ENCODE results near the gene ADISSP. TPM values are rescaled to one million over a fixed set of nuclear protein-coding genes. Genes with fewer than 3 reads are reported as not detected.
"Not testable (repeated sequence)": the region's sequence is repeated elsewhere in the genome, so short reads cannot be mapped to it uniquely, and the experiment has no call there.

ADISSP gene
- total and polyA plus RNA-seq, 2 of the 8 experiments (the other 6 are each of a cell fraction or from before 2014, with no cell fraction given), result 111 to 141 TPM

GRCh38 chr20:3794168-3794567 is 26.6 kb upstream of the ADISSP start:
- not testable (repeated sequence) for H3K56ac ChIP-seq (replicated peaks; ENCODE audit: insufficient read length, low read depth, low read length); DNase-seq (ENCODE audit: low read depth in 1 of 2, low spot score in 2 of 2); H2AFZ ChIP-seq (ENCODE audit: low read length); H3K9ac ChIP-seq (replicated peaks in 1 of 4; ENCODE audit: extremely low read depth in 1 of 4, low read depth in 3 of 4, low read length in 3 of 4); H2AK5ac ChIP-seq (ENCODE audit: low read depth, low read length); H3K18ac ChIP-seq (ENCODE audit: extremely low read depth, low read length); H2BK20ac ChIP-seq (ENCODE audit: low read length); H4K91ac ChIP-seq (replicated peaks; ENCODE audit: insufficient read length, low read length); H3K36me3 ChIP-seq (ENCODE audit: control insufficient read depth in 2 of 4, insufficient read depth in 4 of 4, low read length in 3 of 4); H3K27me3 ChIP-seq (replicated peaks in 1 of 4; ENCODE audit: control insufficient read depth in 3 of 4, extremely low read depth in 1 of 4, insufficient read depth in 3 of 4, low read length in 3 of 4); H3K79me1 ChIP-seq (ENCODE audit: low read depth, low read length); H3K14ac ChIP-seq (ENCODE audit: insufficient read length); H3K27ac ChIP-seq (ENCODE audit: low read depth, low read length); H2BK5ac ChIP-seq (ENCODE audit: low read depth, low read length); H3K23ac ChIP-seq (ENCODE audit: insufficient read length); H2BK120ac ChIP-seq (replicated peaks; ENCODE audit: low read depth, low read length); H3K4me2 ChIP-seq (ENCODE audit: insufficient read depth in 1 of 2, low read depth in 2 of 2, low read length in 2 of 2); H3K4me3 ChIP-seq (ENCODE audit: extremely low read depth in 1 of 4, insufficient read depth in 2 of 4, low read depth in 3 of 4, low read length in 4 of 4); H3K4ac ChIP-seq (replicated peaks; ENCODE audit: insufficient read length, low read depth, low read length); H3K23me2 ChIP-seq (ENCODE audit: low read depth, low read length); H2BK12ac ChIP-seq (ENCODE audit: low read depth, low read length); H4K20me1 ChIP-seq (replicated peaks in 1 of 2; ENCODE audit: control insufficient read depth in 1 of 2, insufficient read depth in 2 of 2, low read length in 2 of 2); H4K5ac ChIP-seq (ENCODE audit: insufficient read length, low read depth, low read length); FAIRE-seq; H3K79me2 ChIP-seq (ENCODE audit: control insufficient read depth in 1 of 2, insufficient read depth in 2 of 2, low read length in 2 of 2); H2BK15ac ChIP-seq (ENCODE audit: low read length); H4K8ac ChIP-seq (ENCODE audit: extremely low read depth, insufficient read depth, low read length); H3K9me3 ChIP-seq (ENCODE audit: insufficient read depth in 2 of 2, low read depth in 1 of 2, low read length in 1 of 2)
- H3K4me1 ChIP-seq (replicated peaks in 1 of 4; ENCODE audit: control insufficient read depth in 3 of 4, insufficient read depth in 4 of 4, low read length in 3 of 4), result peaks cover 5 to 18% (median 11%) of the 10 kb centered on the region in 4 experiments
- POLR2A ChIA-PET (ENCODE audit: partially characterized antibody), result interaction anchor here (1.0 kb wide), 1 partner anchor 27 kb away, joined by 3 read pairs; the partner anchor contains the start of gene AP5S1
- CTCF ChIA-PET (ENCODE audit: partially characterized antibody), result interaction anchor here (0.8 to 2.6 kb wide), 3 partner anchors 24 to 61 kb away, joined by 3 to 16 read pairs (median 9); no protein-coding TSS in a partner anchor
- 100% methylated on average over 1 of the region's 3 CpGs; no CpG with 5 or more reads in 1 of the 2 experiments for WGBS, 2 experiments (ENCODE audit: extremely low coverage in 1 of 2, insufficient coverage in 1 of 2, insufficient read length in 1 of 2, insufficient replicate concordance in 2 of 2, low coverage in 1 of 2, low lambda C conversion rate in 2 of 2, missing lambda C conversion rate in 1 of 2)

GRCh38 chr20:3789201-3789600 is 21.6 kb upstream of the ADISSP start:
- not testable (repeated sequence) for H3K14ac ChIP-seq (ENCODE audit: insufficient read length); H3K4me2 ChIP-seq (ENCODE audit: insufficient read depth in 1 of 2, low read depth in 2 of 2, low read length in 2 of 2); H3K36me3 ChIP-seq (ENCODE audit: control insufficient read depth in 2 of 4, insufficient read depth in 4 of 4, low read length in 3 of 4); H2BK20ac ChIP-seq (ENCODE audit: low read length); H4K5ac ChIP-seq (ENCODE audit: insufficient read length, low read depth, low read length); DNase-seq (ENCODE audit: low read depth in 1 of 2, low spot score in 2 of 2); H3K4me3 ChIP-seq (ENCODE audit: extremely low read depth in 1 of 4, insufficient read depth in 2 of 4, low read depth in 3 of 4, low read length in 4 of 4); H2BK120ac ChIP-seq (replicated peaks; ENCODE audit: low read depth, low read length); H4K91ac ChIP-seq (replicated peaks; ENCODE audit: insufficient read length, low read length); H3K56ac ChIP-seq (replicated peaks; ENCODE audit: insufficient read length, low read depth, low read length); H2BK12ac ChIP-seq (ENCODE audit: low read depth, low read length); H2AFZ ChIP-seq (ENCODE audit: low read length); H3K18ac ChIP-seq (ENCODE audit: extremely low read depth, low read length); FAIRE-seq; H3K27me3 ChIP-seq (replicated peaks in 1 of 4; ENCODE audit: control insufficient read depth in 3 of 4, extremely low read depth in 1 of 4, insufficient read depth in 3 of 4, low read length in 3 of 4); H3K9me3 ChIP-seq (ENCODE audit: insufficient read depth in 2 of 2, low read depth in 1 of 2, low read length in 1 of 2); H3K9ac ChIP-seq (replicated peaks in 1 of 4; ENCODE audit: extremely low read depth in 1 of 4, low read depth in 3 of 4, low read length in 3 of 4); H3K23me2 ChIP-seq (ENCODE audit: low read depth, low read length); H2AK5ac ChIP-seq (ENCODE audit: low read depth, low read length); H3K23ac ChIP-seq (ENCODE audit: insufficient read length); H2BK5ac ChIP-seq (ENCODE audit: low read depth, low read length); H3K4ac ChIP-seq (replicated peaks; ENCODE audit: insufficient read length, low read depth, low read length); H3K27ac ChIP-seq (ENCODE audit: low read depth, low read length); H4K8ac ChIP-seq (ENCODE audit: extremely low read depth, insufficient read depth, low read length); H2BK15ac ChIP-seq (ENCODE audit: low read length)
- Histone ChIP-seq H3K4me1 (replicated peaks in 1 of 4; ENCODE audit: control insufficient read depth in 3 of 4, insufficient read depth in 4 of 4, low read length in 3 of 4) (peaks cover 0 to 13% (median 6%) of the 10 kb centered on the region in 4 experiments; a peak in 6 of 7 replicates), H3K79me2 (ENCODE audit: control insufficient read depth in 1 of 2, insufficient read depth in 2 of 2, low read length in 2 of 2) (peaks cover 0 to 10% of the 10 kb centered on the region in 2 experiments; a peak in 1 of 4 replicates), H3K79me1 (ENCODE audit: low read depth, low read length) (peaks cover 11% of the 10 kb centered on the region), H4K20me1 (replicated peaks in 1 of 2; ENCODE audit: control insufficient read depth in 1 of 2, insufficient read depth in 2 of 2, low read length in 2 of 2) (peaks cover 7 to 11% of the 10 kb centered on the region in 2 experiments)
- WGBS, 2 experiments (ENCODE audit: extremely low coverage in 1 of 2, insufficient coverage in 1 of 2, insufficient read length in 1 of 2, insufficient replicate concordance in 2 of 2, low coverage in 1 of 2, low lambda C conversion rate in 2 of 2, missing lambda C conversion rate in 1 of 2), result 80% methylated on average over 4 of the region's 4 CpGs; no CpG with 5 or more reads in 1 of the 2 experiments
- ChIA-PET CTCF (ENCODE audit: partially characterized antibody) (interaction anchor here (0.6 to 9.5 kb wide), 10 partner anchors 11 to 282 kb away, joined by 3 to 128 read pairs (median 4); partner anchors contain the start of gene AP5S1), POLR2A (ENCODE audit: partially characterized antibody) (interaction anchor here (0.9 to 2.8 kb wide), 3 partner anchors 9 to 31 kb away, joined by 3 to 15 read pairs (median 3); partner anchors contain the start of gene AP5S1)
